Trophoblast cell (in vitro differentiated cells and primary cell): ENCODE measurements around the gene ASCL3.
"Not testable (repeated sequence)": the region's sequence is repeated elsewhere in the genome, so short reads cannot be mapped to it uniquely, and the experiment has no call there.

Experiments used
- DNase-seq, 2 donors: peaks; one replicate each; pipeline ENCODE4 v3.0.0-alpha.2; 2016
- H2AFZ ChIP-seq: 2 replicates; pipeline ENCODE4 v1.6.1; 2013; ENCODE audit warnings: low read length, moderate library complexity, mild to moderate bottlenecking; ENCODE audit not compliant: insufficient read depth, poor library complexity
- H2AK5ac ChIP-seq: 2 replicates; pipeline ENCODE4 v1.6.1; 2013; ENCODE audit warnings: mild to moderate bottlenecking, low read length
- H2BK120ac ChIP-seq: 2 replicates; pipeline ENCODE4 v1.6.1; 2013; ENCODE audit warnings: low read length, mild to moderate bottlenecking, moderate library complexity; ENCODE audit not compliant: insufficient read depth, poor library complexity
- H2BK12ac ChIP-seq: 2 replicates; pipeline ENCODE4 v1.6.1; 2013; ENCODE audit warnings: mild to moderate bottlenecking, low read length, moderate library complexity
- H2BK5ac ChIP-seq: 2 replicates; pipeline ENCODE4 v1.6.1; 2013; ENCODE audit warnings: low read length, low read depth, moderate library complexity, mild to moderate bottlenecking; ENCODE audit not compliant: poor library complexity
- H3K14ac ChIP-seq: 2 replicates; pipeline ENCODE4 v1.6.1; 2013; ENCODE audit warnings: mild to moderate bottlenecking, low read length
- H3K18ac ChIP-seq: 2 replicates; pipeline ENCODE4 v1.6.1; 2013; ENCODE audit warnings: mild to moderate bottlenecking, low read length
- H3K23ac ChIP-seq: 2 replicates; pipeline ENCODE4 v1.6.1; 2013; ENCODE audit warnings: low read length
- H3K27ac ChIP-seq: 2 replicates; pipeline ENCODE4 v1.5.1; 2013; ENCODE audit warnings: low read depth, mild to moderate bottlenecking, inconsistent platforms, low read length, moderate library complexity
- H3K27me3 ChIP-seq: 2 replicates; pipeline ENCODE4 v1.6.1; 2013; ENCODE audit warnings: inconsistent platforms, mild to moderate bottlenecking, low read length, moderate library complexity; ENCODE audit not compliant: insufficient read depth
- H3K36me3 ChIP-seq, 2 experiments: 1 replicate in 1 of 2; 2 replicates in 1 of 2; pipeline ENCODE4 v1.6.1; 2013; ENCODE audit warnings: low read length in 2 of 2, mild to moderate bottlenecking in 2 of 2, moderate library complexity in 1 of 2; ENCODE audit not compliant: insufficient read depth in 2 of 2, control insufficient read depth in 1 of 2
- H3K4ac ChIP-seq: 2 replicates; pipeline ENCODE4 v1.6.1; 2013; ENCODE audit warnings: low read depth, mild to moderate bottlenecking, low read length, moderate library complexity
- H3K4me1 ChIP-seq, 2 experiments: 1 replicate in 1 of 2; 2 replicates in 1 of 2; pipeline ENCODE4 v1.6.1; 2013; ENCODE audit warnings: low read length in 2 of 2, mild to moderate bottlenecking in 2 of 2, moderate library complexity in 1 of 2; ENCODE audit not compliant: insufficient read depth in 2 of 2, control insufficient read depth in 1 of 2
- H3K4me2 ChIP-seq: 2 replicates; pipeline ENCODE4 v1.6.1; 2013; ENCODE audit warnings: inconsistent platforms, mild to moderate bottlenecking, low read length, moderate library complexity
- H3K4me3 ChIP-seq: 2 replicates; pipeline ENCODE4 v1.5.1; 2013; ENCODE audit warnings: mild to moderate bottlenecking, low read depth, low read length, inconsistent platforms
- H3K79me1 ChIP-seq: one replicate; pipeline ENCODE4 v1.6.1; 2013; ENCODE audit warnings: low read length
- H3K79me2 ChIP-seq: 2 replicates; pipeline ENCODE4 v1.6.1; 2013; ENCODE audit warnings: low read length, mild to moderate bottlenecking; ENCODE audit not compliant: control insufficient read depth, insufficient read depth, poor library complexity
- H3K9ac ChIP-seq: 2 replicates; pipeline ENCODE4 v1.6.1; 2013; ENCODE audit warnings: mild to moderate bottlenecking, low read length
- H3K9me3 ChIP-seq: 2 replicates; pipeline ENCODE4 v1.6.1; 2013; ENCODE audit warnings: low read depth, mild to moderate bottlenecking, control low read depth, inconsistent platforms, low read length; ENCODE audit not compliant: insufficient read depth
- H4K12ac ChIP-seq: 2 replicates; pipeline ENCODE4 v1.6.1; 2013; ENCODE audit warnings: low read depth, mild to moderate bottlenecking, low read length, moderate library complexity
- H4K8ac ChIP-seq: 2 replicates; pipeline ENCODE4 v1.6.1; 2013; ENCODE audit warnings: low read depth, mild to moderate bottlenecking, low read length, moderate library complexity
- H4K91ac ChIP-seq: one replicate; pipeline ENCODE4 v1.6.1; 2013; ENCODE audit warnings: low read depth, mild to moderate bottlenecking, low read length, moderate library complexity
- WGBS: extraction: QIAGEN DNeasy Blood & Tissue Kit; methylation state at CpG from one replicate; pipeline ENCODE4 v1.1.7; 2013; ENCODE audit warnings: missing lambda C conversion rate; ENCODE audit not compliant: insufficient read length, insufficient coverage; ENCODE audit errors: extremely low coverage; 5-methylcytosine and 5-hydroxymethylcytosine counted together

ASCL3 gene

DNA sequence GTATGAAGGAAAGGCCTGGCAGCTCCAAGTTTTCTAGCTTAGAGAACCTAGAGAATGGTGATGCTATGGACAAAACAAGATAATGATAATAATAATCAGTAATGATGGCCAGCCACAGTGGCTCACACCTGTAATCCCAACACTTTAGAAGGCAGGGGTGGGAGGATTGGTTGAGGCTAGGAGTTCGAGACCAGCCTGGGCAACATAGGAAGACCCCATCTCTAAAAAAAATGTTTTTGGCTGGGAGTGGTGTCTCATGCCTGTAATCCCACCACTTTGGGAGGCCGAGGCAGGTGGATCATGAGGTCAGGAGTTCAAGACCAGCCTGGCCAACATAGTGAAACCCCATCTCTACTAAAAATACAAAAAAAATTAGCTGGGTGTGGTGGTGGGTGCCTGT is 7.0 kb downstream of the ASCL3 start:
- not testable (repeated sequence) for H2BK120ac ChIP-seq, H4K91ac ChIP-seq, H3K27ac ChIP-seq, H3K23ac ChIP-seq, H4K12ac ChIP-seq, H3K18ac ChIP-seq, H2BK12ac ChIP-seq, H3K79me2 ChIP-seq, H2AK5ac ChIP-seq, H4K8ac ChIP-seq, H3K9ac ChIP-seq, H3K4me2 ChIP-seq, H3K4ac ChIP-seq, H2AFZ ChIP-seq, H2BK5ac ChIP-seq, H3K4me3 ChIP-seq, H3K9me3 ChIP-seq, H3K14ac ChIP-seq, H3K27me3 ChIP-seq, H3K36me3 ChIP-seq, H3K79me1 ChIP-seq, DNase-seq
- no CpG with 5 or more reads among the region's 2 CpGs for WGBS
- peaks cover 4 to 11% of the 10 kb centered on the region in 2 experiments for H3K4me1 ChIP-seq

DNA sequence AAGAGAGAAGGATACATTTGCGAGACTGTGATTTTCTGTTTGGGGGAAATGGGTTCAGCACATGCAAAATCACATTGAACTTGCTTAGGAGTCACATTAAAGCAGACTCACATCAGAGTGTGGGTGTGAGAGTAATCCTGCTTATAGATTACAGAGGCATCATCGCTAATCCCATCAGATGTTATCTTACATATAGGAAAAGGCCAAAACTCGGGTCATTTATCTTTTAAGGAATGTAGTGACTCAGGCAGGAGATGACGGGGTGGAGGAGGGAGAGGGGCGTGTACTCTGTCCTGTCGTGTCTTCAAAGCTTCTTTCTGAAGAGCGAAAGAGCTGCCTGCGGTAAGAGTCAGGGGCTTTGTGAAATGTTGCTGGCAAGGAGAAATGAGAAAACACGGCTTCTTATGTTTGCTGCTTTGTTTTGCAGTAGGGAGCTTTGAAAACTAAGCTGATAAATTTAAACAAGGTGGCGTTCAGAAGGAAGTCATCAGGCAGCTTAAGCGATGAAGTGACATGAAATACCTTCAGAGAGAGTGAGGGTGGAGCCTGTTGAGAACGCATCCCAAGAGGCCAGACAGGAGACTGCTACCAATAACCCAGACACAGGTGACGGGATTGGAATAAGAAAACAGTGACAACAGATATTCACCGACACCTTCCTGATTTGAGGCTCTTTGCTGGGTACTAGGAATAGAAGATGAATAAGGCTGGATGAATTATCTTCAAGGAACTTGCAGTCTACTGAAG is 7.9 kb downstream of the ASCL3 start:
- Histone ChIP-seq H3K4me1 (peaks cover 4 to 11% of the 10 kb centered on the region in 2 experiments), H3K14ac (no peak overlapping the region), H3K4me2 (no peak overlapping the region), H3K4me3 (no peak overlapping the region), H2BK12ac (no peak overlapping the region), H3K36me3 (no peaks in the 10 kb centered on the region), H2AK5ac (no peak overlapping the region), H3K9ac (no peak overlapping the region), H3K4ac (no peak overlapping the region), H3K18ac (no peak overlapping the region), H4K91ac (no peak overlapping the region), H3K79me1 (no peaks in the 10 kb centered on the region), H3K23ac (no peak overlapping the region), H3K9me3 (no peaks in the 10 kb centered on the region), H4K12ac (no peak overlapping the region), H3K27me3 (no peaks in the 10 kb centered on the region), H3K79me2 (no peaks in the 10 kb centered on the region), H2AFZ (no peak overlapping the region), H4K8ac (no peak overlapping the region), H2BK5ac (no peak overlapping the region), H3K27ac (no peak overlapping the region), H2BK120ac (no peak overlapping the region)
- no CpG with 5 or more reads among the region's 14 CpGs for WGBS
- DNase-seq: peak; percentile 64

DNA sequence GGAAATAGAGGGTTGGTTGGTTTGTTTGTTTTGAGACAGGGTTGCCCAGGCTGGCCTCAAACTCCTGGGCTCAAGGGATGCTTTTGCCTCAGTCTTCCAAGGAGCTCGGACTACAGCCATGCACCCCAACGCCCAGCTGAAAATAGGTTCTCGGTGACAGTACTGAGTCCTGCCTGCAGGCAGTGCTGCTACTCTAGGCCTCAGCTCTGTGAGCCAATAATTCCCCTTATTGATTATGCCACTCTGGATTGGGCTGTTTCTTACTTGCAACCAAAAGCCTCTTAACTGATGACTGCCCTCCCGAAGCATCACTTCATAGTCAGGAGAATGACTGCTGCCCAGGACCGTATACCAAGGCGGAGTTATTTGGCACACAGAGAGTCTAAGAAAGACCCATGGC is 8.9 kb downstream of the ASCL3 start:
- H3K4me1 ChIP-seq: peaks cover 4 to 11% of the 10 kb centered on the region in 2 experiments

DNA sequence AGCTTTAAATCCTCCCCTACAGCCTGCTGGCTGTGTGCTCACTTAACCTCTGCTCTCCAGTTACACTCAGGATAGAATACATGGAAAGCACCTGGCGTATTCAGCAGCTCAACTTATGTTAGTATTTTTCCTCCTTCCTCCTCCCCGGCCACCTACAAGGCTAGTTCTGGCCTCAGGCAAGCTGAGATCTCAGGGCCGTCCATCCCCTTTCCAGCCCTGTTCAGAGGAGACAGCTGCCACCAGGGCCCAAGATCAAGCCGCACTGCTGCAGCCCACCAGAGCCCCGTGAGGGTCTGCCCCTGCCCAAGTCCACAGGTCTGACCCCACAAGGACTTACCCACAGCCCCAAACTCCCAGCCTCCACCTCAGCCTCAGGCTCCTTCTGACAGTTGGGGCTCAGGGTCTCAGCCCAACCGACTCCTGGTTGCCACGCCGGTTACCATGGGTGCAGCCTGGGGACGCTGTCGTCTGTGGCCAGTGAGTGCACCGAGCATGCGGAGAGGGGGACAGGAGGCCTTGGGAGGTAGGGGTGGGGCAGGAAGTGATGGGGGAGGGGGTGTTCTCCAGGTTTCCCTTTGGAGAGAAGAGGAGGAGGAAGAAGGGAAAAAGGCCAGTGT is 10.1 kb downstream of the ASCL3 start, which contains the start of gene C11orf16:
Gene C11orf16 (minus strand): TSS at position 384 of the 617 bp plus-strand sequence. CDS start 639 bp downstream, outside the sequence.
- H3K79me2 ChIP-seq: no peaks in the 10 kb centered on the region
- WGBS: no CpG with 5 or more reads among the region's 12 CpGs
- no peak within 1 kb of the TSS for H2BK12ac ChIP-seq
- H3K18ac ChIP-seq: no peak within 1 kb of the TSS
- H2BK5ac ChIP-seq: no peak within 1 kb of the TSS
- no peak within 1 kb of the TSS for H3K27ac ChIP-seq
- H3K4me2 ChIP-seq: no peak within 1 kb of the TSS
- H3K9ac ChIP-seq: no peak within 1 kb of the TSS
- no peak within 1 kb of the TSS for H3K4me3 ChIP-seq
- H4K8ac ChIP-seq: no peak within 1 kb of the TSS
- H3K36me3 ChIP-seq: no peaks in the 10 kb centered on the region
- no peak within 1 kb of the TSS for H3K14ac ChIP-seq
- no peak within 1 kb of the TSS for H2AFZ ChIP-seq
- no peak for DNase-seq
- no peak within 1 kb of the TSS for H3K4ac ChIP-seq
- H4K91ac ChIP-seq: no peak within 1 kb of the TSS
- peak within 1 kb of the TSS; percentile 40 for H2AK5ac ChIP-seq
- no peaks in the 10 kb centered on the region for H3K9me3 ChIP-seq
- H3K23ac ChIP-seq: no peak within 1 kb of the TSS
- H3K4me1 ChIP-seq: peaks cover 4 to 11% of the 10 kb centered on the region in 2 experiments
- H3K79me1 ChIP-seq: no peaks in the 10 kb centered on the region
- no peak within 1 kb of the TSS for H2BK120ac ChIP-seq
- H3K27me3 ChIP-seq: no peaks in the 10 kb centered on the region
- no peak within 1 kb of the TSS for H4K12ac ChIP-seq

More for the DNA sequence above, 8.9 kb downstream of the ASCL3 start:
- DNase-seq: no peak
- Histone ChIP-seq H3K4me3 (no peak overlapping the region), H3K79me1 (no peaks in the 10 kb centered on the region), H3K27me3 (no peaks in the 10 kb centered on the region), H3K14ac (no peak overlapping the region), H3K9me3 (no peaks in the 10 kb centered on the region), H3K27ac (no peak overlapping the region), H4K12ac (no peak overlapping the region), H4K91ac (no peak overlapping the region), H2BK120ac (no peak overlapping the region), H2AK5ac (no peak overlapping the region), H2BK12ac (no peak overlapping the region), H3K4me2 (no peak overlapping the region), H3K79me2 (no peaks in the 10 kb centered on the region), H3K36me3 (no peaks in the 10 kb centered on the region), H2BK5ac (no peak overlapping the region), H3K18ac (no peak overlapping the region), H3K23ac (no peak overlapping the region), H3K4ac (no peak overlapping the region), H3K9ac (no peak overlapping the region), H4K8ac (no peak overlapping the region), H2AFZ (no peak overlapping the region)
- WGBS: no CpG with 5 or more reads among the region's 6 CpGs
